CD4-positive, alpha-beta T cell treated with Interleukin-4 for 1 hour (primary cell): ENCODE results near the gene PABPN1L.

Experiments used
- DNase-seq, 2 donors: peaks; one replicate each; pipeline ENCODE4 v3.0.0-alpha.2; 2020 to 2022

Gene PABPN1L, protein sequence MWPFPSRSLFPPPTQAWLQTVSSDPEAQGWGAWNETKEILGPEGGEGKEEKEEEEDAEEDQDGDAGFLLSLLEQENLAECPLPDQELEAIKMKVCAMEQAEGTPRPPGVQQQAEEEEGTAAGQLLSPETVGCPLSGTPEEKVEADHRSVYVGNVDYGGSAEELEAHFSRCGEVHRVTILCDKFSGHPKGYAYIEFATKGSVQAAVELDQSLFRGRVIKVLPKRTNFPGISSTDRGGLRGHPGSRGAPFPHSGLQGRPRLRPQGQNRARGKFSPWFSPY

DNA sequence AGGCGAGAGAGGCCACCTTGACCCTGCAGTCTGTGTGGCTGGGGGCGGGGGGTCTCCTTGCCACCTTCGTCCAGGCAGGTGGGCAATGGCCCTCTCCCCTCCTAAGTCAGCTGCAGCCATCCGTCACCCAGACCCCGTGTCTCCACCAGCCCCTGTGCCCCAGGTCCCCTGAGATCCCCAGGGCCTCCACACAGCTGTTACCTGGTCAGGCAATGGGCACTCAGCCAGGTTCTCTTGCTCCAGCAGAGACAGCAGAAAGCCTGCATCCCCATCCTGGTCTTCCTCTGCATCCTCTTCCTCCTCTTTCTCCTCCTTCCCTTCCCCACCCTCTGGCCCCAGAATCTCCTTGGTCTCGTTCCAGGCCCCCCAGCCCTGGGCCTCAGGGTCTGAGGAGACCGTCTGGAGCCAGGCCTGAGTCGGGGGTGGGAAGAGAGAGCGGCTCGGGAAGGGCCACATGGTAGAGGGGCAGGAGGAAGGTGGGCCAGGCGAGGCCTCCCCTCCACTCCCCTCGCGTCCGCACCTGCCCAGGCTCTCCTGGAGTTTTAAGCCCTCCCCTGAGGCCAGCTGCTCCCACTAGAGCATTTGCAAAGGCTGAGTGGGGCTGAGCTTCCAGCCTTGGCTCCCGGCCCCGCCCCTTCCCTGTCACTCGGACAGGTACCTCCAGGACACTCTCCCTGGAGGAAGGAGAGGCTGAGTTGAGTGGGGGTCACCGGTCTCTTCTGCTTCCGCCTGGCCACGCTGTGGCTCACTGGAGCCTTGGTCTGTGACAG lies at the start of gene PABPN1L:
PABPN1L (minus strand) TSS at position 510 of the 770 bp plus-strand sequence; CDS start at position 456, 54 bp downstream.
- no peak for DNase-seq

DNA sequence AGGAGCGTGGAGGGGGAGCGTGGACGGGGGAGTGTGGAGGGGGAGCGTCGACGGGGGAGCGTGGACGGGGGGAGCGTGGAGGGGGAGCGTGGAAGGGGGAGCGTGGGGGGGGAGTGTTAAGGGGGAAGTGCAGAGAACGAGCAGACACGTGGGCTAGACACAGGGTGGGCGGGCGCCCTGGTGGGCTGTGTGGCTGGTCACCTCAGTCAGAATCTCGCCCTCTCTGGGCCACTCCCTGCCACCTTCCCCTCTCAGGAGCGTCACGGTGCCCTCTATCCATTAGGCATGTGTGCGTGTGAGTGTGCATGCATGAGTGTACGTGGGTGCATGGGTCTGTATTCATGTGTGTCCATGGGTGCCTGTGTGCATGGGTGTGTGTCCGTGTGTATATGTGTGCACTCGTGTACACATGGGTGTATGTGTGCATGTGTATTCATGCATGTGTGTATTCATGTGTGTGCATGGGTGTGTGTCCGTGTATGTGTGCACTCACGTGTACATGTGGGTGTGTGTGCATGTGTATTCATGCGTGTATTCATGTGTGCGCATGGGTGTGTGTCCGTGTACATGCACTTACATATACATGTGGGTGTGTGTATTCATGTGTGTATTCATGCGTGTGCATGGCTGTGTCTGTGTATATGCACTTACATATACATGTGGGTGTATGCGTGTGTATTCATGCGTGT lies 49.3 kb upstream of the PABPN1L start:
- no peak for DNase-seq

DNA sequence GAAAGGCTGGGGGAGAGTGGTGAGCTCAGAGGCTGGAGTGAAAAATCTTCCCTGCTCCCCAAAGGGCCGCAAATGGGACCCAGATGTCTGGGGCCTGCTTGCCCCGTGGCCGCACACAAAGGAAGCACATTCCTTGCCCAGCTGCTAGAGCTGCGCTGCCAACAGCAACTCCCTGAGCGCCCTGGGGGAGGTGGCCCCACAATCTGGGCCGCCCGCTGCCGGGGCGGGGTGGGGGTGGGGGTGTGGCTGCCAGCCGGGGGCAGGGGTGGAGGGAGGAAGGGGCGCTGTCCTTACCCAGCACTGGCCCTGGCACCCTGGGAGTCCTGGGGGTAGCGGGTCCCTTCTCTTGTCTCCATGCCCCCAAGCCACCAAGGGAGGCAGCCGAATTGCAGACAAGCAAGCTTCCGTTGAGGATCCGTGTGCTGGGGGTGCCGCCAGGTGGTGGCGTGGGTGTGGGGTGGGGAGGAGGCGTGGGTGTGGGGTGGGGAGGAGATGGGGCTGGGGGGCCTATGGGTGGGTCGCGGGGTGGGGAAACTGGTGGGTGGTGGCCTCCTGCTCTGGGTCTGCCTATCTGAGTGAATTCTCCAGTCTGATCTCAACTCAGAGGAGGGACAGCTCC lies 48.4 kb upstream of the PABPN1L start:
- DNase-seq, result no peak

DNA sequence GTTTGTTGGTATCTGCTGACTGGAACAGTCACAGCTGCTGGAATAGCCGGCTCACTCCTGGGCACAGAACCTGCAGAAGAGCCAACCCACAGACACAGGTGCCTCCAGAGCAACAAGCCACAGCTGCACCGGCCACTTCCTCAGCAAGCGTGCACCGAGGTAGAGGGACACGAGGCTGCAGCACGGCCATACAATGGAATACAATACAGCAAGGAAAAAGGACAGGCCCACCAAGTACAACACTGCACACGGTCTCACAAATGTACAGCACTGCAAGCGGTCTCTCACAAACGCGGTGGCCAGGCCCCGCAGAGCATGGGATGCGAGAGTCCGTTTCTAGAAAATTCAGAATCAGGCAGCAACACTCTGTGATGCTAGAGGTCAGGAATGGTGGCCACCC lies 47.4 kb upstream of the PABPN1L start:
- DNase-seq, result no peak

DNA sequence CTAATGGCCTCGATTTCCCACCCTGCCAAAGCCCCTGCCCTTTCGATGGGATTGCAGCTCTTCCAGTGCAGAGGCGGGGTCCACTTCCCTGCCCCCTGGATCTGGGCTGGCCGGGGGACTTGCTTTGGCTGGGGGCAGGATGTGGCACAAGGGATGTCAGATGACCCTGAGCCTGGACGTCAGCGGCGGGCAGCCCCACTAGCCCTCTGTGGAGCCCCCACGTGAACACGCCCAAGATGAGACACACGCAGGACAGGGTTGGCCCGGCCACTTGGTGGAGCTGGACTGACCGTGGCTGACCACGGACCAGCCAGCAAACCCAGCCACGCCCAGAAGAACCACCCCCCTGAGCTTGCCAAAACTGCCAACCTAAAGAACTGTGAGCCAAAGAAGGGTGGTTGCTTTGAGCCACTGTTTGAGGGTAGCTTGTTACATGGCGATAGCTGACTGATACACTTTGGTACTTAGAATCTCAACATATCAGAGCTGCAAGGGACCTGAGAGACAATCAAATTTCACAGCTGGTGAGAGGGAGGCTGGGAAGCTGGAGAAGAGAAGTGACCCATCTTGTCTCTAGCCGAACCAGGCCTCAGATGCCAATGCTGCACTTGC lies 46.6 kb upstream of the PABPN1L start:
- DNase-seq, result no peak

DNA sequence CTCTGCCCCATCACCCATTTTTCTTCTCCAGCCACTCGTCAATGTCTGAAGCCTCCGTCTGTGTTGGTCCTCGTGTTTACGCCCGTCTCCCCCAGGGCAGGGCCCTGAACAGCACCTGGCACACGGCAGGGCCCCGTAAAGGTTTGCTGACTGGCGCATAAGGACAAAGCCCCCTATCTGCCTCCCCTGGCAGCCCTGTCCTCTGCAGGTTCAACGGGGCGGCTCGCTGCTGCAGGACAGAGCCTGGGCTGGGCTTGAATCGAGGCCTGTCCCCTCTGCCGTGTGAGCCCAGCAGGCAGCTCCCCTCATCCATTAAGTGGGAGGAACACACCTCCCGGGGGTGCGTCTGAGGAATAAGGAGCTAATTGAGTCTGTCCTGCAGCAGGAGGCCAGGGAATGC lies 46.1 kb upstream of the PABPN1L start:
- DNase-seq, result no peak

DNA sequence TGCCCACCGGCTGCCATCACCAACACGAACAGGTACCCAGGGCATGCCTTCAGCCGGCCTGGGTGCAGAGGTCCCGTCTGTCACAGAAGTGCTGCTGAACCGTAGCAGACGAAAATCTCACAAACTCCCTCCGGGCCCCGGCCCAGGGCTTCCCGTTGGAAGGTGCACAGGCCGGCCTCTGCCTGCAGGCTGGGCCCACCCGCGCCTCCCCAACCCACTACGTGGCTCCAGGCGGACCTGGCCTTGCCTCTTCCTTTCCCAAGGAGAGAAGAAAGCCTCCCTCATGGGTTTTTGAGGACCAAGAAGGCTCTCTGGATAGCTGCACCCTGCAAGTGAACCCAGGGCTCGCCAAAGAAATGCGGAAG lies 45.5 kb upstream of the PABPN1L start:
- DNase-seq, result no peak

DNA sequence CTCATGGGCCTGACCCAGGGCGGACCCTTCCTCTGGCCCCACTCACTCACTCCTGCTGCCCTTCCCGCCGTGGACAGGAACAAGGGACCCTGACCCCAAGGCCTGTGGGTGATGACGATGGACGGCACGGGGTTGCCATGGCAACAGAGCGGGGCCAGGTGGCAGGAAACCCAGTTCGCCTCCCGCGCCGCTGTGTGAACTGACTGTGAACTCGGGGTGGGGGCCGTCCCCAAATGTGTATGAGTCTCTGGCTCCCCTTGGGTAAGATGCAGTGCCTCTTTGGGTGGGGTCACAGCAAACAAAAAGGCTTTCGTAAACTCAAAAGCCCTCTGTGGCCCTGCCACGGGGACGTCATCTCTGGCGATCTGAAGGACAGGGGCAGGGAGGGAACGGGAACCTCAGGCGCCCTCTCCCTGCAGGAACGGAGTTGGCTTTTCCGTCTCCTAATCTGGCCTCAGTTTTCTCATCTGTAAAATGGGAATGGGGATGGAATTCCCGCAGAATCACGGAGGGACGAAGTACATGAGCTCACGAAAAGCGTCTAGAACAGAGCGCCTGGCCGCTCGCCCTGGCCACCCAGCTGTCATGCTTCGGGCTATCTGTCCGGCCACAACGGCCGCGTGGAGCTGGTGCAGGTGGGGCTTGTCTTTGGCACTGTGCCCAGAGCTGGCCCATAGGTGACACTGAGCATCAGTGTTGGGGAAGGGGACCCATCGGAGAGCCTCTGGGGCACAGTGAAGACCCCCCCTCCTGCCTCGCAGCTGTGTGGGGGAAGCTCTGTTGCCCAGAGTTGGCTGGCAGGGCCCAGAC lies 44.9 kb upstream of the PABPN1L start:
- peak in 1 of 2 donors; percentile 44 for DNase-seq

DNA sequence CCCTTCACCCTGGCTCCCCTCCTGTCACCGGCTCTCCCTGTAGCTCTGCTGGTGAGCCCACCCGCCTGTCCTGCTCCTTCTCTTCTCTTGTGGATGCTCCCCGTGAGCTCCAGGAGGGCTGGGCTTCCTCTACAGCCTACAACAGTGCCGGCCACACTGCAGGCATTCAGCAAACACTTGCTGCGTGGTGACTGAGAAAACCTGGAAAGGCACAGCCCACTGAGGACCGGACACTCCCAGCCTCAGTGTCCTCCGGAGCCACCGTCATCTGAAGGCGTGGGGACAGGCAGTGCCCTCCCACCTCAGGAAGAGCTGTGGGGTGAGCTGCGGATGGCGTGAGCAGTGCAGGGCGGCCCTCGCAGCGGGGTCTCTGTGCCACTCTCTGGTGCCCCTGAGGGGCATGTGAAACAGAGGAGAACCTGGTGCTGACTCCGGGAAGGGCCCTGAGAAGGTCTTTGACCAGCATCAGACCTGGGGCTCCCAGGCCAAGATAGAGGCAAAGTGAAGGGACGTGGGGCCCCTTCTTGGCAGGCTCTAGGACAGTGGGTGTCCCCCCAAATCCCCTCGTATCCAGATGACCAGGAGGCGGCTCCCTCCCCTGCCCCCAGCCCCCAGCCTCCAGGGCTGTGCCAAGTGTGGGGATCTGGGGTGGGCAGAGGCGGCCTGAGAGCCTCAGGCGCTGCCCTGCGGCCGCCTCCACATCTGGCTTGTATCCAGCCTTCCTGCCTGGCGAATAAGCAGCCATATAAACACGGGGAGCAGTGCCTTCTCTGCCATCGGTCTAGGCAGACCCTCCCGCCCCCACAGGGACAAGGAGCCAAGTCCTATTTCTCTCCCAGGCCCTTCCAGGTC lies 44.0 kb upstream of the PABPN1L start:
- DNase-seq, result no peak

DNA sequence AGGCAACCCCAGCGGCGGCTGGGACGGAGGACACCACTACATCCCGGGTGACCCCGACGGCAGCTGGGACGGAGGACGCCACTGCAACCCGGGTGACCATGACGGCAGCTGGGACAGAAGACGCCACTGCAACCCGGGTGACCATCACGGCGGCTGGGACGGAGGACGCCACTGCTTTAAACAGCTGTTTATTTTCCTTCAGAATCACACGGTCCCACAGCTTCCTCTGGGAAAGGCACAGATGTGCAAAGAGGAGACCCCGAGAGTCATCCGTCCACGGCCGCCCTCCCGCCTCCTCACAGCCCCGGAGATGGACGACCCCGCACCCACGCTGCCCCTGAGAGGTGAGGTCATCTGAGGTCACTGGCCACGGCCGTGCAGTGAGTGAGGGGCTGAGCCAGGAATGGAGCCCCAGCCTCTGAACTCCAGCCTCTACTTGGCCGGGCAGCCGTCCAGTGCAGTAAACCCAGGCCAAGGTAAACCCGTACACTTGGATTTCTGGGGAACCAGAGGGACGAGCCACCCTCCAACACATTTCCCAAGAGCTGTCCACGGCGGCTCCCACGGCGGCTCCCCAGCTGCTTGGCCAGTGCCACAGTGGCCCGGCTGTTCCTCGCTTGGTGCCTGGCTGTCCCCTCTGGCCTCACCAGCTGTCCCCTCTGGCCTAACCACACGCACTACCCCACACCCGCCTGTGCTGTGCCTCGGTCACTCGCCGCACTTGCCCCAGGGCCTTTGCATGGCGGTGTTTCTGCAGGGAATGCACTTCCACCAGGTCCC lies 43.2 kb upstream of the PABPN1L start:
- no peak for DNase-seq

DNA sequence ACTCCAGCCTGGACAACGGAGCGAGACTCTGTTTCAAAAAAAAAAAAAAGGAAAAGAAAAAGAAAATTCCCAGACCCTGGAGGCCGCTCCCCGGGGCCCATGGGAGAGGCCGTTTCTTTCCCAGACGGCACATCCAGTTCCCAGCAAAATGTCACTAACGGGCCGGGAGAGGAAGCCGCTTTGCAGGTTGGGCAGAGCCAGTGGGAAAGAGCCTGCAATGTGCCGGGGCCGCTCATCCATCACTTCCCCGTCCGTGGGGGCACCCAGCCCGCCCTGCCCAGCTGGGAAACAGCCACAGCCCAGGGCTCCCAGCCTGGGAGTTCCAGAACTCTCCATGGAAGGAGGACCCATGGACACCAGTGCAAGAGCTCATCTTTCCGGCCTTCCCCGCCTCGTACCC lies 41.8 kb upstream of the PABPN1L start:
- no peak for DNase-seq

DNA sequence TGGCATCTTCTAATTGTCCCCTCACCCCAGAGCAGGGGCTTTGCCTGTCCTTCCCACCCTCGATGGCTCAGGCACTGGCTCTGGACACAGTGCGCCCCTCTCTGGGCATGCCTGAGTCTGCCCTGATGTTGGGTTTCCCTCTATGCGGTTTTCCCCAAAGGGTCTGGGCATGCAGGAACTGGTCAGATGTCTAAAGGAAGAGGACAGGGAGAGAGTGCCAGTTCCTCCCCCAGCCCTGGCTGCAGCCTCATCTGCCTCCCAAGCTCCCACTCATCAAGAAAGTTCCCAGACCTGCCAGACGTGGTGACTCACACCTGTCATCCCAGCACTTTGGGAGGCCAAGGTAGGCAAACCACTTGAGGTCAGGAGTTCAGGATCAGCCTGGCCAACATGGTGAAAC lies 41.3 kb upstream of the PABPN1L start:
- DNase-seq, result no peak

DNA sequence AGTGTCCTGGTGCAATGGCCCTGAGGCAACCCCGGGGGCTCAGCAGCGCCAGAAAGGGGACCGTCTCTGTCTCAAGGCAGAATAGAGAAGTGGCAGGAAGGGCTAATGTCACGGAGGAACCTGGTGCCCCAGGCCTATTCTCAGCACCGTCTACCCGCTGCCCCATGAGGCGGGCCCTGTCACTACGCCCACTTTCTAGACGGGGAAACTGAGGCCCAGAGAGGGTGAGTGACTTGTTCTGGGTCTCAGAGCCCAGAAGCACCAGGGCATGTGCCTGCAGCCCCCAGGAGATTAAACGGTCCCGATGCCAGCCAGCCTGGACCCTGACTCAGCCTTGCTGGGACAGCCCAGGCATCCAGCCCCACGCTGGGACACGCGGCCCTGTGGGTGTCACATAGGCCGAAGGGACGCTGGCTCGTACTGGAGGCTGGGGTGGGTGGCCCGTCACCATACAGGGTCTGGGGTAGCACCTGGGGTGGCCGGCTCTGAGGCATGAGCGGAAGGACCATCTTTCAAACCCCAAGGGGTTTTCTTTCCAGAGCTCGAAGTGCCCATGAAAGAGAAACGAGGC lies 40.2 kb upstream of the PABPN1L start:
- no peak for DNase-seq

DNA sequence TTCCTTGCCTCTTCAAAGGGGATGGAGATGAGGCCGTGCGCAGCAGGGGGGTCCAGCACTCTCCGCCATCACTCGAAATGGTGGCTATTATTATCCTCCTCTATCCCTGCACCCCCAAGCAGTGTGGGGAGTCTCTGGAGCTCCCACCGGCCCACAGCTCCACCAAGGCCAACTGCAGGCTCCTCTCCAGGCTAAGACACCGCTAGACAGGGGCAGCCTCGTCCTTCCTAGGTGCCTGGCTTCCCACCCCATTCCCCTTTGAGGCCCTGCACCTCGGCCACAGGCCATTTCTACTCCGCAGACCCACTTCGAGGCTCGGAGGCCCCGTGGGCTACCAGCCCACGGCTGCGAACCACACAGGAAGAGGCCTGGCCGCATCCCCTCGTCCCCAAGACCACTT lies 39.6 kb upstream of the PABPN1L start:
- no peak for DNase-seq

DNA sequence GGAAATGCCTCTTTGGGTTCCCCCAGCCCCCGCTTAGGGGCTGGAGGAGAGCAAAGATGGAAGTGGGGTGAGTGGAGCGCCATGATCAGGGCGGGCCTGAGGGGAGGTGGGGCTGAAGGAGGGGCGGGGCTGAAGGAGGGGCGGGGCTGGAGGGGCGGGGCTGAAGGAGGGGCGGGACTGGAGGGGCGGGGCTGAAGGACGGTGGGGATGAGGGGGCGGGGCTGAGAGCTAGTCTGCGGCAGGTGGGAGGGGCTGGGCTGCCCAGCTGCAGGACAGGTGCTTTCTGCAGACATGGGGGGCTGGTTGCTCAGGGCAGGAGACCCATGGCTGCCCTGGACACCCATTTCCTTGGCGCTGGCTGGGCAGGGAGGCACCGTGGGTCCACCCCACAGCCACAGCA lies 39.1 kb upstream of the PABPN1L start:
- no peak for DNase-seq

DNA sequence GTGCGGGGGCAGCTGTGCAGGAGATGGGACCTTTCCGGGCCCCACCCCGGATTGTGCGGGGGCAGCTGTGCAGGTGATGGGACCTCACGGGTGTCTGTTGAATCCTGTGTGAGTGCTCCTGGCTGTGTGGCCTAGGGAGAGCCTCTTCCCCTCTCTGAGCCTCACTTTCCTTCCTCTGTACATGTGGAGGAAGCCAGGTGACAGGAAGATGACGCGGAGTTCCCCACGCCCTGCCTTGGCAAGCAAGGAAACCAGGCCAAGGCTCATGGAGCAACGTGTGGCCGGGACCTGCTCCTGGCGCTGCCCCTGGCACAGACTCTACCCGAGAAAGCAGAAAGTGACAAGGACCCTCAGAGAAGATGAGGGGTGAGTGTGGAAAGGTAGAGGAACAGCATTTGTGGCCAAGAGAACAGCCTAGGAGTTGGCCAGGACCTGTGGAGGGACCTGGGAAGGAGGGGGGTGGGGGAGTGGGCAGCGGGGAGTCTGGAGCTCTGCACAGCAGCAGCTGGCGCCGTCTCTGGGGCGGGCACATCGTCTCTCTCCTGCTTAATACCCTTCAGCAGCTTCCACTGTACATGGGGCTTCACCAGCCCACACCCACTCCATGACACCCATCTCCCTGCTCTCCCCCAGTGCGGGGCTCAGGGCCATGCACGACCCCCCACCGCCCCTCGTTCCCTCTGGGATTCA lies 38.4 kb upstream of the PABPN1L start:
- no peak for DNase-seq

DNA sequence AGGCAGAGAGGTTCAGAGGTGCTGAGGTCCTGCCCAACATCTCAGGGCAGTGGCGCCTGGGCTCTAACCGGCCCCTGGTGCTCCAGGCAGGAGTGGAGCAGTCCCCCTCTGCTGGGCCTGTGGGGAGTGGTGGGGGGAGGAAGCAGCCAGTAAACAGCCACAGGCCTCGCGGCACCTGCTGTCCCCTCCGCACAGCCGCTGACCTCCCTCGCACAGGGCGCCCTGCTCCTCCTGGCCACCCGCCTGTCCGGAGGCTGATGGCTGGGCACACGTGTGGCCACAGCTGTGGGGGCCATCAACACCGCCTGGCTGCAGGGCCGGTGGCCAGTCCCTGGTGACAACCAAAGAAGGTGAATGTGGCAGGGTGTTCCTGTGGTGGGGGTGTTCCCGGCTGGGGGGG lies 36.8 kb upstream of the PABPN1L start:
- no peak for DNase-seq

DNA sequence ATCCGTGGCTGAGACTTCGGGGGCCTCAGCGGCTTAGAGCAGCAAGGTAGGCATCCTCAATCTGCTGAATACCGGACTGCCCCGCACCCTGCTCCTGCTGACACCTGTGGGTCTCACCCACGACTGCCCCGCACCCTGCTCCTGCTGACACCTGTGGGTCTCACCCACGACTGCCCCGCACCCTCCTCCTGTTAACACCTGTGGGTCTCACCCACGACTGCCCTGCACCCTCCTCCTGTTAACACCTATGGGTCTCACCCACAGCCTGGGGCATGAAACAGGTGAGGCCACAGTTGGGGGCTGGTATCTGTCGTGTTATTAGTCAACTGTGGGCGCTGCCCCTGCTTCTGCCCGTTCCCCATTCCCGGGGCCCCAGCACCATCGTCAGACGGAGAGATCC lies 36.3 kb upstream of the PABPN1L start:
- no peak for DNase-seq

DNA sequence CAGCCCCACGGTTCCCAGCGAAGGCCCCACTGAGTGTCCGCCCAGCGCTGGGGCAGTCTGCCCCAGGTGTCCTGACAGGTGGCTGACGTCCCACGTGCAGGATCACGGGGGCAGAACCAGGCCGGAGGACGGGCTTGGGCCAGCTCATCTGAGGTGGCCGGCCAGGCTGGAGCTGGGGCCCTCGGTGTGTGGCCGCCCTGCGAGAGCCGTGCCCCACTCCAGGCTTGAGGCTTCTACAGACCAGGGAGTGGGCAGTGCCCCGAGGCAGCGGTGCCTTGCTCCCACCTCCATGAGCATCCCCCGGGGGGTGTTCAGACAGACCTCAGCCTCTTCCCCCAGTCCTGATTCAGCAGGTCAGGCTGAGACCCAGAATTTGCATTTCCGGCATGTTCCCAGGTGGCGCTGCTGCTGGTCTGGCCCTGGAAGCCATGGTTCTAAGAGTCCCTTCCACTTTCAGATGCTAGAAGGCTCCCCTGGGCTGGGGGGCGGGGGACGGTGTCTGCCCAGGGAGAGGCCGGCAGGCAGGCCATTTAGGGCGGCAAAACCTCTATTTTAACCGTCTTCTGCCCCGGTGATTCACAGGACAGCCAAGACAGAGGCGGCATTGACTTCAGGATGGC lies 35.4 kb upstream of the PABPN1L start:
- DNase-seq, result no peak
